Endothelial cell of umbilical vein (primary cell): Measurements from ENCODE around the gene MRPS14. TPM values are rescaled to one million over a fixed set of nuclear protein-coding genes. Genes with fewer than 3 reads are reported as not detected.

ENCODE experiments used
- BruUV-seq: library from RNA; stranded (reverse); fragments of 400-500 nt; replicated peaks from 2 replicates; lab custom pipeline; 2021; lab: Mats Ljungman, UMichigan
- CTCF ChIA-PET: fragments of 300-600, 350-600 bp; sonication (Branson Sonifier 250); formaldehyde crosslinking; loops from one replicate; lab custom pipeline; 2021; ENCODE audit warnings: antibody characterized with exemption, inconsistent platforms; lab: Charles Lee
- POLR2A ChIA-PET: fragments of 300-600, 350-600 bp; sonication (Branson Sonifier 250); formaldehyde crosslinking; loops from one replicate; lab custom pipeline; 2021; ENCODE audit warnings: antibody characterized with exemption, inconsistent platforms; lab: Charles Lee
- DNase-seq: peaks from one replicate; pipeline ENCODE4 v3.0.0-alpha.2; 2011; ENCODE audit warnings: low read depth, low spot score
- FAIRE-seq: peaks from 2 replicates; lab custom pipeline; 2011; peaks lifted over from hg19 to GRCh38; lab: Jason Lieb, UNC
- H2AFZ ChIP-seq: 2 replicates; pipeline ENCODE4 v1.6.0; 2012; ENCODE audit warnings: low read depth, low read length, control low read depth, inconsistent platforms
- H3K27ac ChIP-seq: 2 replicates; pipeline ENCODE4 v1.5.1; 2011; ENCODE audit warnings: low read depth, mild to moderate bottlenecking, control low read depth, low read length, moderate library complexity; ENCODE audit not compliant: insufficient read depth
- H3K27me3 ChIP-seq, 2 experiments: 2 replicates each; pipeline versions ENCODE4 v1.6.0 to v1.6.1; 2011; ENCODE audit warnings: low read length in 2 of 2, mixed read lengths in 1 of 2; ENCODE audit not compliant: control insufficient read depth in 2 of 2, insufficient read depth in 2 of 2
- H3K36me3 ChIP-seq, 2 experiments: 2 replicates in 1 of 2; 3 replicates in 1 of 2; pipeline ENCODE4 v1.5.1; 2011; ENCODE audit warnings: low read length in 2 of 2, mild to moderate bottlenecking in 1 of 2, moderate library complexity in 1 of 2; ENCODE audit not compliant: control insufficient read depth in 2 of 2, insufficient read depth in 2 of 2; ENCODE audit errors: extremely low read depth in 1 of 2
- H3K4me1 ChIP-seq: 3 replicates; pipeline ENCODE4 v1.5.1; 2011; ENCODE audit warnings: mild to moderate bottlenecking, low read length; ENCODE audit not compliant: control insufficient read depth, insufficient read depth; ENCODE audit errors: extremely low read depth
- H3K4me2 ChIP-seq: 2 replicates; pipeline ENCODE4 v1.6.1; 2011; ENCODE audit warnings: low read length, control low read depth, mixed read lengths; ENCODE audit not compliant: insufficient read depth
- H3K4me3 ChIP-seq, 3 experiments: fragments of 200-600 bp in 1 of 3; sonication (generic), shearing (Covaris generic) in 1 of 3; replicated peaks in 1 of 3; 2 replicates each; pipeline ENCODE4 v1.5.1; 2011 to 2016; ENCODE audit warnings: control low read depth in 3 of 3, low read length in 3 of 3, mild to moderate bottlenecking in 2 of 3, inconsistent platforms in 1 of 3, low read depth in 1 of 3, moderate library complexity in 1 of 3; ENCODE audit not compliant: insufficient read depth in 1 of 3
- H3K79me2 ChIP-seq: 2 replicates; pipeline ENCODE4 v1.6.0; 2012; ENCODE audit warnings: low read length, inconsistent platforms; ENCODE audit not compliant: control insufficient read depth, insufficient read depth
- H3K9ac ChIP-seq: replicated peaks from 2 replicates; pipeline ENCODE3; 2011; ENCODE audit warnings: low read length, control low read depth; ENCODE audit not compliant: insufficient read depth; ENCODE audit errors: extremely low read depth
- H3K9me1 ChIP-seq: replicated peaks from 3 replicates; pipeline ENCODE4 v1.6.0; 2011; ENCODE audit warnings: mild to moderate bottlenecking, low read length; ENCODE audit not compliant: control insufficient read depth, insufficient read depth; ENCODE audit errors: extremely low read depth
- H3K9me3 ChIP-seq: replicated peaks from 2 replicates; pipeline ENCODE4 v1.5.1; 2012; ENCODE audit warnings: low read length, inconsistent platforms; ENCODE audit not compliant: control insufficient read depth, insufficient read depth
- H4K20me1 ChIP-seq: replicated peaks from 2 replicates; pipeline ENCODE3; 2011; ENCODE audit warnings: mild to moderate bottlenecking, low read length; ENCODE audit not compliant: control insufficient read depth, insufficient read depth; ENCODE audit errors: extremely low read depth
- CTCF ChIP-seq, 2 donors: IDR thresholded peaks; 1 replicate in 1 of 2; 2 replicates in 1 of 2; pipeline ENCODE4 v1.5.1; 2011; ENCODE audit warnings: low read length in 2 of 2, mild to moderate bottlenecking in 2 of 2, moderate library complexity in 2 of 2, control low read depth in 1 of 2, inconsistent platforms in 1 of 2, low read depth in 1 of 2; ENCODE audit not compliant: insufficient read depth in 1 of 2; ENCODE audit errors: extremely low read depth in 1 of 2
- EZH2 ChIP-seq: IDR thresholded peaks from 2 replicates; pipeline ENCODE4 v1.6.1; 2012; ENCODE audit warnings: borderline replicate concordance, low read depth, mild to moderate bottlenecking, moderate library complexity, low read length, inconsistent platforms; ENCODE audit not compliant: severe bottlenecking
- FOS ChIP-seq: IDR thresholded peaks from 2 replicates; pipeline ENCODE4 v1.6.1; 2011; ENCODE audit warnings: mild to moderate bottlenecking, low read length, moderate library complexity, borderline replicate concordance; ENCODE audit not compliant: insufficient read depth
- GATA2 ChIP-seq: IDR thresholded peaks from 2 replicates; pipeline ENCODE4 v1.7.0; 2011; ENCODE audit warnings: low read depth, mild to moderate bottlenecking, moderate library complexity, mixed read lengths, low read length; ENCODE audit not compliant: insufficient read length, insufficient read depth
- JUN ChIP-seq: IDR thresholded peaks from 2 replicates; pipeline ENCODE4 v1.6.1; 2011; ENCODE audit warnings: borderline replicate concordance, low read depth; ENCODE audit not compliant: insufficient read length, insufficient read depth
- MYC ChIP-seq: IDR thresholded peaks from one replicate; pipeline ENCODE4 v1.6.1; 2011; ENCODE audit warnings: mild to moderate bottlenecking, low read depth, low read length
- POLR2A ChIP-seq: IDR thresholded peaks from 2 replicates; pipeline ENCODE4 v1.6.1; 2012; ENCODE audit warnings: low read depth, mild to moderate bottlenecking, control low read depth, low read length
- POLR2AphosphoS5 ChIP-seq: IDR thresholded peaks from 2 replicates; pipeline ENCODE4 v1.6.1; 2012; ENCODE audit warnings: low read depth, mild to moderate bottlenecking, control low read depth, low read length, moderate library complexity; ENCODE audit not compliant: insufficient read depth
- dilution Hi-C: fragments of 300-500 bp; cut with MboI; formaldehyde crosslinking; loops from one replicate; pipeline ENCODE4 v1.15.0; 2019; ENCODE audit warnings: low sequenced_read_pairs; ENCODE audit not compliant: extremely low pct_ligation_motif_present
- intact Hi-C: fragments of 100-400 bp; cut with micrococcal nuclease; formaldehyde crosslinking; loops from one replicate; pipeline ENCODE4 v1.10.0; 2022
- polyA plus RNA-seq, 4 experiments: library from polyadenylated mRNA; depleted of rRNA in 3 of 4; stranded (reverse) in 3 of 4; unstranded in 1 of 4; fragments of >200 nt; gene quantifications; 2 replicates each; pipeline versions ENCODE4 v1.2.1 to v1.2.3, GENCODE V29; 2011 to 2012; ENCODE audit warnings: missing spikeins in 1 of 4
- total RNA-seq: library from RNA; stranded (reverse); gene quantifications from 2 replicates; pipeline ENCODE4 v1.2.3, GENCODE V29; 2021
- TF ChIP-seq, protein P1 (sequence below): IDR thresholded peaks from 2 replicates; pipeline ENCODE4 v1.6.1; 2011; ENCODE audit not compliant: insufficient read depth, insufficient read length

MRPS14 gene
- total and polyA plus RNA-seq, 2 donors (not counting 3 experiments of a cell fraction or from before 2014, with no cell fraction given): 29.5 to 31.8 TPM

- H4K20me1 ChIP-seq: peaks cover 2% of the 10 kb centered on the region
- peaks cover 47% of the 10 kb centered on the region for H3K79me2 ChIP-seq
- no peaks in the 10 kb centered on the region for H3K9me1 ChIP-seq
- H3K27ac ChIP-seq: no peak overlapping the region
- DNase-seq: peak; percentile 49
- no peak overlapping the region for H3K9ac ChIP-seq
- TF ChIP-seq JUN (no peak), EZH2 (no peak)
- no peak overlapping the region for H3K4me3 ChIP-seq
- FAIRE-seq: peak; percentile 67
- H3K27me3 ChIP-seq: no peaks in the 10 kb centered on the region
- H3K9me3 ChIP-seq: no peaks in the 10 kb centered on the region
- POLR2A ChIA-PET: no interaction called here
- no peak overlapping the region for H2AFZ ChIP-seq
- H3K4me1 ChIP-seq: peaks cover 6% of the 10 kb centered on the region
- BruUV-seq: no TSS peak
- H3K36me3 ChIP-seq: peaks cover 11 to 30% of the 10 kb centered on the region in 2 experiments
- H3K4me2 ChIP-seq: peak overlapping the region; percentile 23
- dilution Hi-C loops: no loop called here
- intact Hi-C loops: no loop called here
- CTCF ChIA-PET: no interaction called here
Measured at GRCh38 chr1:175009532-175009931, 13.7 kb downstream of the MRPS14 start.

GRCh38 chr1:175005085-175005783 lies 18.0 kb downstream of the MRPS14 start:
- Histone ChIP-seq H3K27me3 (no peaks in the 10 kb centered on the region), H3K4me2 (no peak overlapping the region), H3K4me1 (peaks cover 12% of the 10 kb centered on the region), H3K4me3 (no peak overlapping the region), H3K9me3 (no peaks in the 10 kb centered on the region), H3K79me2 (peaks cover 85% of the 10 kb centered on the region), H3K27ac (no peak overlapping the region), H3K36me3 (peaks cover 3 to 12% of the 10 kb centered on the region in 2 experiments), H3K9me1 (no peaks in the 10 kb centered on the region), H2AFZ (no peak overlapping the region), H4K20me1 (peaks cover 5% of the 10 kb centered on the region), H3K9ac (no peak overlapping the region)
- FAIRE-seq: no peak
- no peak for DNase-seq
- ChIA-PET POLR2A (no interaction called here), CTCF (interaction anchor here (1.2 kb wide), 1 partner anchor 11 kb away, joined by 3 read pairs; no protein-coding TSS in a partner anchor)
- no peak for TF ChIP-seq CTCF (IDR thresholded peaks at IDR 0.05; ENCODE audit: extremely low read depth in 1 of 2, insufficient read depth in 1 of 2, low read depth in 1 of 2, low read length in 2 of 2)
- no peak for TF ChIP-seq GATA2
- TF ChIP-seq, protein P1, sequence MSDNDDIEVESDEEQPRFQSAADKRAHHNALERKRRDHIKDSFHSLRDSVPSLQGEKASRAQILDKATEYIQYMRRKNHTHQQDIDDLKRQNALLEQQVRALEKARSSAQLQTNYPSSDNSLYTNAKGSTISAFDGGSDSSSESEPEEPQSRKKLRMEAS: no peak
- TF ChIP-seq POLR2AphosphoS5: no peak
- no peak for TF ChIP-seq JUN
- TF ChIP-seq MYC: no peak
- TF ChIP-seq FOS: no peak
- TF ChIP-seq POLR2A: no peak
- TF ChIP-seq EZH2: no peak
- dilution Hi-C loops: no loop called here
- BruUV-seq: no TSS peak
- intact Hi-C loops: no loop called here
